HCT116 (cell line): ENCODE data around the gene EFS.

ENCODE experiments used
- CTCF ChIP-seq, 3 experiments: fragments of 200-600 bp in 1 of 3; sonication (generic) in 1 of 3; IDR thresholded peaks in 2 of 3; conservative IDR thresholded peaks in 1 of 3; 2 replicates each; pipeline ENCODE4 v1.5.1; 2012 to 2017; ENCODE audit warnings: low read depth in 2 of 3, low read length in 2 of 3, antibody characterized with exemption in 1 of 3, borderline replicate concordance in 1 of 3, control low read depth in 1 of 3, mild to moderate bottlenecking in 1 of 3, mixed read lengths in 1 of 3, mixed run types in 1 of 3, moderate library complexity in 1 of 3; ENCODE audit not compliant: insufficient read depth in 1 of 3
- MAX ChIP-seq: IDR thresholded peaks from 2 replicates; pipeline ENCODE4 v1.6.1; 2012
- POLR2AphosphoS5 ChIP-seq: IDR thresholded peaks from 2 replicates; pipeline ENCODE4 v1.6.1; 2011; ENCODE audit warnings: mild to moderate bottlenecking, low read depth, low read length, moderate library complexity
- RAD21 ChIP-seq: IDR thresholded peaks from 2 replicates; pipeline ENCODE4 v1.6.1; 2012; ENCODE audit warnings: low read depth, mild to moderate bottlenecking
- ZNF274 ChIP-seq: fragments of 200-500 bp; sonication (Bioruptor generic); IDR thresholded peaks from 2 replicates; pipeline ENCODE4 v1.6.1; 2014; ENCODE audit warnings: mild to moderate bottlenecking, low read depth, low read length, inconsistent platforms

GRCh38 chr14:23388996-23389395, 24.0 kb upstream of the EFS start:
- TF ChIP-seq MAX (no peak), CTCF (IDR thresholded peaks at IDR 0.05 in 2 of 3, conservative IDR thresholded peaks at IDR 0.05 in 1 of 3; ENCODE audit: borderline replicate concordance in 1 of 3, insufficient read depth in 1 of 3, low read depth in 2 of 3, low read length in 2 of 3) (no peak), ZNF274 (no peak), POLR2AphosphoS5 (no peak), RAD21 (no peak)
